SK-N-SH treated with all-trans-retinoic acid at 6 μM for 48 hours (cell line): ENCODE results near the gene STARD4.

Experiments used
- ATAC-seq: fragments of 200-7000 bp; cut with Tn5 transposase; 3 replicates; pipeline ENCODE4 v1.9.1; 2020; ENCODE audit warnings: mild to moderate bottlenecking, moderate library complexity
- ARNTL ChIP-seq: fragments of 450-650 bp; formaldehyde crosslinking; IDR thresholded peaks from 2 replicates; pipeline ENCODE4 v1.5.0; 2020; ENCODE audit warnings: low read depth, mild to moderate bottlenecking, moderate library complexity, borderline replicate concordance
- BACH2 ChIP-seq: fragments of 250-450 bp; sonication (Bioruptor Pico); IDR thresholded peaks from 2 replicates; pipeline ENCODE4 v1.9.0; 2021; ENCODE audit warnings: mild to moderate bottlenecking, borderline replicate concordance
- CSDC2 ChIP-seq: fragments of 250-450 bp; sonication (Bioruptor Pico); IDR thresholded peaks from 2 replicates; pipeline ENCODE4 v1.5.0; 2020; ENCODE audit warnings: mild to moderate bottlenecking, moderate library complexity
- ESRRG ChIP-seq: fragments of 250-450 bp; sonication (Bioruptor Pico); IDR thresholded peaks from 2 replicates; pipeline ENCODE4 v1.6.1; 2021; ENCODE audit warnings: mild to moderate bottlenecking
- GLIS3 ChIP-seq: fragments of 250-450 bp; sonication (Bioruptor Pico); IDR thresholded peaks from 2 replicates; pipeline ENCODE4 v1.5.0; 2020; ENCODE audit warnings: mild to moderate bottlenecking, moderate library complexity
- ISL1 ChIP-seq: fragments of 250-450 bp; sonication (Bioruptor Pico); IDR thresholded peaks from 2 replicates; pipeline ENCODE4 v2.1.2; 2022; ENCODE audit warnings: mild to moderate bottlenecking, moderate library complexity
- POU6F1 ChIP-seq: fragments of 250-450 bp; sonication (Bioruptor Pico); IDR thresholded peaks from 2 replicates; pipeline ENCODE4 v1.8.0; 2021; ENCODE audit warnings: low read depth, mild to moderate bottlenecking, moderate library complexity, borderline replicate concordance
- SNAI2 ChIP-seq: fragments of 250-450 bp; sonication (Bioruptor Pico); IDR thresholded peaks from 2 replicates; pipeline ENCODE4 v1.5.0; 2020; ENCODE audit warnings: mild to moderate bottlenecking, moderate library complexity
- TCF4 ChIP-seq: fragments of 250-450 bp; sonication (Bioruptor Pico); IDR thresholded peaks from 2 replicates; pipeline ENCODE4 v1.8.0; 2021; ENCODE audit warnings: mild to moderate bottlenecking, moderate library complexity, borderline replicate concordance
- TOX ChIP-seq: fragments of 250-450 bp; sonication (Bioruptor Pico); IDR thresholded peaks from 2 replicates; pipeline ENCODE4 v1.8.0; 2021; ENCODE audit warnings: mild to moderate bottlenecking, moderate library complexity, borderline replicate concordance
- TSHZ2 ChIP-seq: fragments of 250-450 bp; sonication (Bioruptor Pico); IDR thresholded peaks from 2 replicates; pipeline ENCODE4 v1.5.0; 2020; ENCODE audit warnings: mild to moderate bottlenecking, moderate library complexity
- ZC3H10 ChIP-seq: fragments of 250-450 bp; sonication (Bioruptor Pico); IDR thresholded peaks from 2 replicates; pipeline ENCODE4 v1.5.1; 2021; ENCODE audit warnings: mild to moderate bottlenecking, moderate library complexity
- ZFP30 ChIP-seq: fragments of 450-650 bp; formaldehyde crosslinking; IDR thresholded peaks from 2 replicates; pipeline ENCODE4 v1.5.0; 2022; ENCODE audit warnings: mild to moderate bottlenecking, moderate library complexity
- ZNF565 ChIP-seq: fragments of 450-650 bp; formaldehyde crosslinking; conservative IDR thresholded peaks from 2 replicates; pipeline ENCODE4 v1.5.0; 2020; ENCODE audit warnings: low read depth, mild to moderate bottlenecking, moderate library complexity
- ZNF8 ChIP-seq: fragments of 450-650 bp; formaldehyde crosslinking; IDR thresholded peaks from 2 replicates; pipeline ENCODE4 v1.5.0; 2020; ENCODE audit warnings: mild to moderate bottlenecking, moderate library complexity
- TF ChIP-seq, protein P1 (sequence below): fragments of 250-450 bp; sonication (Bioruptor Pico); IDR thresholded peaks from 2 replicates; pipeline ENCODE4 v1.8.0; 2020; ENCODE audit warnings: mild to moderate bottlenecking, moderate library complexity, borderline replicate concordance
- TF ChIP-seq, protein P2 (sequence below): fragments of 250-450 bp; sonication (Bioruptor Pico); IDR thresholded peaks from 2 replicates; pipeline ENCODE4 v1.5.1; 2021; ENCODE audit warnings: mild to moderate bottlenecking, moderate library complexity
- TF ChIP-seq, protein P3 (sequence below): fragments of 250-450 bp; sonication (Bioruptor Pico); IDR thresholded peaks from 2 replicates; pipeline ENCODE4 v1.5.1; 2020; ENCODE audit warnings: low read depth, mild to moderate bottlenecking, moderate library complexity

The STARD4 gene

GRCh38 chr5:111512375-111513130 is at the start of gene STARD4:
STARD4 (minus strand) TSS chr5:111512535; CDS start chr5:111507433, 5,102 bp downstream.
- no peak for TF ChIP-seq TOX (CRISPR knock-in tag)
- TF ChIP-seq, protein P1, sequence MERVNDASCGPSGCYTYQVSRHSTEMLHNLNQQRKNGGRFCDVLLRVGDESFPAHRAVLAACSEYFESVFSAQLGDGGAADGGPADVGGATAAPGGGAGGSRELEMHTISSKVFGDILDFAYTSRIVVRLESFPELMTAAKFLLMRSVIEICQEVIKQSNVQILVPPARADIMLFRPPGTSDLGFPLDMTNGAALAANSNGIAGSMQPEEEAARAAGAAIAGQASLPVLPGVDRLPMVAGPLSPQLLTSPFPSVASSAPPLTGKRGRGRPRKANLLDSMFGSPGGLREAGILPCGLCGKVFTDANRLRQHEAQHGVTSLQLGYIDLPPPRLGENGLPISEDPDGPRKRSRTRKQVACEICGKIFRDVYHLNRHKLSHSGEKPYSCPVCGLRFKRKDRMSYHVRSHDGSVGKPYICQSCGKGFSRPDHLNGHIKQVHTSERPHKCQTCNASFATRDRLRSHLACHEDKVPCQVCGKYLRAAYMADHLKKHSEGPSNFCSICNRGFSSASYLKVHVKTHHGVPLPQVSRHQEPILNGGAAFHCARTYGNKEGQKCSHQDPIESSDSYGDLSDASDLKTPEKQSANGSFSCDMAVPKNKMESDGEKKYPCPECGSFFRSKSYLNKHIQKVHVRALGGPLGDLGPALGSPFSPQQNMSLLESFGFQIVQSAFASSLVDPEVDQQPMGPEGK (CRISPR knock-in tag), result peak; percentile 96; the same call in 1 of the 2 replicates
- ATAC-seq, result peak; percentile 97

- ATAC-seq, result no peak
- no peak for TF ChIP-seq SNAI2 (CRISPR knock-in tag)
- TF ChIP-seq CSDC2 (CRISPR knock-in tag), result no peak
- no peak for TF ChIP-seq TSHZ2
- no peak for TF ChIP-seq POU6F1 (CRISPR knock-in tag)
- TF ChIP-seq GLIS3, result no peak
These were observed 47.3 kb upstream of the STARD4 start for GRCh38 chr5:111559680-111560079.

- TF ChIP-seq ZFP30 (CRISPR knock-in tag) (no peak), CSDC2 (CRISPR knock-in tag) (no peak), ARNTL (CRISPR knock-in tag) (no peak), ZC3H10 (CRISPR knock-in tag) (no peak), GLIS3 (no peak), TCF4 (CRISPR knock-in tag) (no peak), ESRRG (CRISPR knock-in tag) (no peak), BACH2 (CRISPR knock-in tag) (no peak), TSHZ2 (no peak), SNAI2 (CRISPR knock-in tag) (no peak), ZNF565 (CRISPR knock-in tag) (no peak), ISL1 (CRISPR knock-in tag) (no peak), ZNF8 (CRISPR knock-in tag) (no peak)
- TF ChIP-seq, protein P2, sequence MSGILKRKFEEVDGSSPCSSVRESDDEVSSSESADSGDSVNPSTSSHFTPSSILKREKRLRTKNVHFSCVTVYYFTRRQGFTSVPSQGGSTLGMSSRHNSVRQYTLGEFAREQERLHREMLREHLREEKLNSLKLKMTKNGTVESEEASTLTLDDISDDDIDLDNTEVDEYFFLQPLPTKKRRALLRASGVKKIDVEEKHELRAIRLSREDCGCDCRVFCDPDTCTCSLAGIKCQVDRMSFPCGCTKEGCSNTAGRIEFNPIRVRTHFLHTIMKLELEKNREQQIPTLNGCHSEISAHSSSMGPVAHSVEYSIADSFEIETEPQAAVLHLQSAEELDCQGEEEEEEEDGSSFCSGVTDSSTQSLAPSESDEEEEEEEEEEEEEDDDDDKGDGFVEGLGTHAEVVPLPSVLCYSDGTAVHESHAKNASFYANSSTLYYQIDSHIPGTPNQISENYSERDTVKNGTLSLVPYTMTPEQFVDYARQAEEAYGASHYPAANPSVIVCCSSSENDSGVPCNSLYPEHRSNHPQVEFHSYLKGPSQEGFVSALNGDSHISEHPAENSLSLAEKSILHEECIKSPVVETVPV (CRISPR knock-in tag), result no peak
- TF ChIP-seq, protein P3, sequence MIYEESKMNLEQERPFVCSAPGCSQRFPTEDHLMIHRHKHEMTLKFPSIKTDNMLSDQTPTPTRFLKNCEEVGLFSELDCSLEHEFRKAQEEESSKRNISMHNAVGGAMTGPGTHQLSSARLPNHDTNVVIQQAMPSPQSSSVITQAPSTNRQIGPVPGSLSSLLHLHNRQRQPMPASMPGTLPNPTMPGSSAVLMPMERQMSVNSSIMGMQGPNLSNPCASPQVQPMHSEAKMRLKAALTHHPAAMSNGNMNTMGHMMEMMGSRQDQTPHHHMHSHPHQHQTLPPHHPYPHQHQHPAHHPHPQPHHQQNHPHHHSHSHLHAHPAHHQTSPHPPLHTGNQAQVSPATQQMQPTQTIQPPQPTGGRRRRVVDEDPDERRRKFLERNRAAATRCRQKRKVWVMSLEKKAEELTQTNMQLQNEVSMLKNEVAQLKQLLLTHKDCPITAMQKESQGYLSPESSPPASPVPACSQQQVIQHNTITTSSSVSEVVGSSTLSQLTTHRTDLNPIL (CRISPR knock-in tag), result no peak
- TF ChIP-seq, protein P1 (CRISPR knock-in tag), result no peak
- ATAC-seq, result no peak
These were observed 45.4 kb upstream of the STARD4 start for GRCh38 chr5:111557686-111558085.
